PFSK-1 (cell line): Measurements from ENCODE around the gene RNF19B.

Experiments
- FOXP2 ChIP-seq: optimal IDR thresholded peaks from 2 replicates; pipeline ENCODE3; 2011; ENCODE audit warnings: borderline replicate concordance, control low read depth, inconsistent platforms; ENCODE audit not compliant: insufficient read depth; ENCODE audit errors: extremely low read length, extremely low read depth
- POLR2AphosphoS5 ChIP-seq: IDR thresholded peaks from 2 replicates; pipeline ENCODE4 v1.6.1; 2012; ENCODE audit warnings: low read depth, mild to moderate bottlenecking, control low read depth, low read length, moderate library complexity
- SIN3A ChIP-seq: IDR thresholded peaks from 2 replicates; pipeline ENCODE4 v1.6.1; 2012; ENCODE audit warnings: mild to moderate bottlenecking, low read length, moderate library complexity, borderline replicate concordance; ENCODE audit not compliant: insufficient read depth
- TAF1 ChIP-seq: IDR thresholded peaks from 2 replicates; pipeline ENCODE4 v1.6.1; 2012; ENCODE audit warnings: low read length, control low read depth, borderline replicate concordance; ENCODE audit not compliant: insufficient read depth
- TF ChIP-seq, protein P1 (sequence below), 2 experiments: IDR thresholded peaks; 2 replicates each; pipeline versions ENCODE4 v1.6.1 to v1.8.0; 2011 to 2012; ENCODE audit warnings: low read depth in 2 of 2, low read length in 2 of 2, control low read depth in 1 of 2, inconsistent platforms in 1 of 2, mild to moderate bottlenecking in 1 of 2, moderate library complexity in 1 of 2; ENCODE audit not compliant: insufficient read depth in 1 of 2

Gene RNF19B

DNA sequence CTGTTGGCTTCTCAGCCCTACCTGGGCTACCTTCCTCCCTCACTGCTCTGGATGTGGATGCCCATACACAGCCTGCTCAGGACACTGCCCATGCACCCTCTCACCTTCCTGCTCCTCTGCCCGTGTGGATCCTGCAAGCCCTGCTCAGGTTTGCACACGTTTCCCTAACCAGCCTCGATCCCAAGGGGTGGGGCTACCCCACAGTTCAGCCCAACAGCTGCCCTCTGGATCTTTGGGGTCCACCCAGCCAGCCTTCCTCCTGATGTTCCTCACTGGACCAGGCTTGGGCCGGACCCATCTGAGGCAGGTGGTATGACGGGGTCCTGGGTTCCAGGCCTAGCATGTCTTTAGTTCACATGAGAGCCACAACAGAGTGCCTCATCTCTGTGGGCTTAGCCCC is 68.2 kb downstream of the RNF19B start:
- TF ChIP-seq FOXP2 = no peak
- TF ChIP-seq, protein P1, sequence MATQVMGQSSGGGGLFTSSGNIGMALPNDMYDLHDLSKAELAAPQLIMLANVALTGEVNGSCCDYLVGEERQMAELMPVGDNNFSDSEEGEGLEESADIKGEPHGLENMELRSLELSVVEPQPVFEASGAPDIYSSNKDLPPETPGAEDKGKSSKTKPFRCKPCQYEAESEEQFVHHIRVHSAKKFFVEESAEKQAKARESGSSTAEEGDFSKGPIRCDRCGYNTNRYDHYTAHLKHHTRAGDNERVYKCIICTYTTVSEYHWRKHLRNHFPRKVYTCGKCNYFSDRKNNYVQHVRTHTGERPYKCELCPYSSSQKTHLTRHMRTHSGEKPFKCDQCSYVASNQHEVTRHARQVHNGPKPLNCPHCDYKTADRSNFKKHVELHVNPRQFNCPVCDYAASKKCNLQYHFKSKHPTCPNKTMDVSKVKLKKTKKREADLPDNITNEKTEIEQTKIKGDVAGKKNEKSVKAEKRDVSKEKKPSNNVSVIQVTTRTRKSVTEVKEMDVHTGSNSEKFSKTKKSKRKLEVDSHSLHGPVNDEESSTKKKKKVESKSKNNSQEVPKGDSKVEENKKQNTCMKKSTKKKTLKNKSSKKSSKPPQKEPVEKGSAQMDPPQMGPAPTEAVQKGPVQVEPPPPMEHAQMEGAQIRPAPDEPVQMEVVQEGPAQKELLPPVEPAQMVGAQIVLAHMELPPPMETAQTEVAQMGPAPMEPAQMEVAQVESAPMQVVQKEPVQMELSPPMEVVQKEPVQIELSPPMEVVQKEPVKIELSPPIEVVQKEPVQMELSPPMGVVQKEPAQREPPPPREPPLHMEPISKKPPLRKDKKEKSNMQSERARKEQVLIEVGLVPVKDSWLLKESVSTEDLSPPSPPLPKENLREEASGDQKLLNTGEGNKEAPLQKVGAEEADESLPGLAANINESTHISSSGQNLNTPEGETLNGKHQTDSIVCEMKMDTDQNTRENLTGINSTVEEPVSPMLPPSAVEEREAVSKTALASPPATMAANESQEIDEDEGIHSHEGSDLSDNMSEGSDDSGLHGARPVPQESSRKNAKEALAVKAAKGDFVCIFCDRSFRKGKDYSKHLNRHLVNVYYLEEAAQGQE (IDR thresholded peaks at IDR 0.05; ENCODE audit: insufficient read depth in 1 of 2, low read depth in 2 of 2, low read length in 2 of 2) = no peak
- TF ChIP-seq POLR2AphosphoS5 = no peak
- no peak for TF ChIP-seq SIN3A
- TF ChIP-seq TAF1 = no peak

DNA sequence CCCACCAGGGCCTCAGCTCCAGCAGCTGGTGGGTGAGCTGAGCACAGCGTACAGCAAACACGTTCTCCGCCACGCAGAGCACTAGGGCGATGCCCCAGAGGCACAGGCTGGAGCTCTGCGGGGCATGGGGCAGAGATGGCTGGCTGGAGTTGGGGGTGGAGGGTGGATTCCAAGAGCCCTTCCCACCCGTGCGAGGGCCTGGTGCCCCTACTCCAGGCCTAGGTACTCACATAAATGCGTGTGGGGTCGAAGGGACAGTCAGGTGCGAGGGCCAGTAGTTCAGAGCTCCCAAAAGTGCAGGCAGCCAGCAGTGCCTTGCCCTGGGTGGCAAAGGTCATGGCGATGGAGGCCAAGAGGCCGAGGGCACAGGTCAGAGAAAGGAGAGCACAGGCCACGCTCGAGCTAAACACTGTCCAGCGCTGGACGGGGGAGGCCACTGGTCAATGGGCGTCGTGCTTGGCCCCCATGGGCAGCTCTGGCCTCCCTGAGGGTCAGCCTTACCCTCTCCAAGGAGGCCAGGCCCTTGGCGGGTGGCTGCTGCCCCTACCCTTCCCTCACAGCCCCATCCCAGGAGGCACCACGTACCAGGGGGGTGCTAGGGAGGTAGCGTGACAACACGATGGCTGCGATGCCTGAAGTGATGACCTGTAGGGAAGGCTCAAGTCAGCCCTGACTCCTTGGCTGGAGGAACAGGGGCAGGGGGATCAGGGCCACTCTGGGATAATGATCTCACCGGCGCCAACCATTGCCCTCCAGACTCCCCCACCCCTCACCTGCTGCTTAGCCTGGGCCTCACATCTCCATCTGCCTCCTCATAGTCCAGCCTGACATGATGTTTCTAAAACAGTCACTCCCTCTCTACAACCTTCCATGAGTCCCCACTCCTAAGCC is 69.0 kb downstream of the RNF19B start:
- TF ChIP-seq TAF1 (no peak), FOXP2 (no peak), POLR2AphosphoS5 (no peak), SIN3A (no peak)
- TF ChIP-seq, protein P1 (IDR thresholded peaks at IDR 0.05; ENCODE audit: insufficient read depth in 1 of 2, low read depth in 2 of 2, low read length in 2 of 2) = no peak

DNA sequence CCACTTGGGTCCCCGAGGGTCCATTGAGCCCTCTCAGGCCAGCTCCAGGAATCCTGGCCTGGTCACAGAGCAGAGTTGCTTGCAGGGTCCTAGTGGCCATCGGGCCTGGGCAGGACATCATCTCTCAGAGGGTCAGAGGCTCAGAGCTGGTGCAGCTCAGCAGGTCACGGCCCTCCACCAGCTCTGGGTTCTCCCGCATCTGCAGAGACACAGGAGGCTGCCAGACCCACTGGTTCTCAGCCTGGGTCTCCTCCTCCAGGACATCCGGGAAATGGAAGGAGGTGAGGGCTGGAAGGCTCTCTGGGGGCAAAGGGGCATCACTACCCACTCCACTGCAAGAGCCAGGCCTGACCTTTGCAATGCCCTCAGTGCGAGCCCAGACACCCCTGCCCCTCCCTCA is 69.9 kb downstream of the RNF19B start:
- no peak for TF ChIP-seq TAF1
- TF ChIP-seq, protein P1 (IDR thresholded peaks at IDR 0.05; ENCODE audit: insufficient read depth in 1 of 2, low read depth in 2 of 2, low read length in 2 of 2) = no peak
- TF ChIP-seq FOXP2 = no peak
- TF ChIP-seq POLR2AphosphoS5 = no peak
- TF ChIP-seq SIN3A = no peak

DNA sequence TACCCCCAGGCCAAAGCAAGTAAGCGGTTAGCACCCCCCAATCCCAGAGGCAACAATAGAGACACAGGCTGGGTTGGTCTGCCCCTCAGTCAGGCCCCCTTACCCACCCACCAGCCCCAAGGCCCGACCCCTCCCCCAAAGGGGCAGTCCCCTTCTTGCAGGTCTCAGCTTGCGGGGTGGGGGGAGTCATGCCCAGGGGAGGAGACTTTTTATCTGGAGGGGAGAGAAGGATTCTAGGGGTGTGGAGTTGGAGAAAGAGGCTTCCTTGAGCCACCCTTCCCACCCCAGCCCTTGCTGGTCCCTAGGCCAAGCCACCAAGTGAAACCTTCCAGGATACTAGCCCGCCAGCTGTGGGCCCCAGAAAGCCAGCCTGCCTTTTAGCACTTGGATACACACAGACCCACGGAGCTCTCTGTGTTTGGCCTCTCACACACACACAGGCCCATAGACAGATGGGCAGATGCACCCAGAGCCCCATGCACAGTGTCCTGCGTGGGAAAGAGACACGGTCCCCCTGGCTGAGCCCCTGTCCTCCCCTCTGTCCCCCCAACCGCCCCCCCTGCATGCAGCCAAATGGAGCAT is 70.5 kb downstream of the RNF19B start:
- TF ChIP-seq POLR2AphosphoS5 (no peak), SIN3A (no peak), TAF1 (no peak), FOXP2 (no peak)
- TF ChIP-seq, protein P1 (IDR thresholded peaks at IDR 0.05; ENCODE audit: insufficient read depth in 1 of 2, low read depth in 2 of 2, low read length in 2 of 2) = no peak
